Spleen (tissue), 7 donors: ENCODE results near the gene LANCL3.

Experiments used
- CTCF ChIP-seq, 11 experiments: fragments of 200-600 bp in 7 of 11; fragments of 450-650 bp in 4 of 11; sonication (generic) in 4 of 11; IDR thresholded peaks in 8 of 11; conservative IDR thresholded peaks in 3 of 11; 1 replicate in 7 of 11; 2 replicates in 4 of 11; pipeline versions ENCODE4 v1.4.0 to v1.8.0; 2016 to 2021; ENCODE audit warnings: antibody characterized with exemption in 11 of 11, inconsistent platforms in 4 of 11, mild to moderate bottlenecking in 1 of 11
- POLR2A ChIP-seq, 3 donors: fragments of 450-650 bp; IDR thresholded peaks; one replicate each; pipeline ENCODE4 v1.5.1; 2017; ENCODE audit warnings: antibody characterized with exemption in 3 of 3, mild to moderate bottlenecking in 1 of 3
- donor health status: DM: no; HTN: no; CAD: no; lungs with moderate emphysema.
- donor health status: DM: no; HTN: no; CAD: no.
- donor health status: DM: no; HTN: no; CAD: no.

GRCh38 chrX:37640142-37640541, 68.7 kb downstream of the LANCL3 start:
- no peak for TF ChIP-seq CTCF (IDR thresholded peaks at IDR 0.05 in 8 of 11, conservative IDR thresholded peaks at IDR 0.05 in 3 of 11)
- no peak for TF ChIP-seq POLR2A (IDR thresholded peaks at IDR 0.05)
